Upper lobe of right lung (tissue), 1 donor: Measurements from ENCODE around the gene MBNL2. TPM values are rescaled to one million over a fixed set of nuclear protein-coding genes. Genes with fewer than 3 reads are reported as not detected.

ENCODE experiments used
- ATAC-seq: fragments of 200-7000 bp; cut with Tn5 transposase; one replicate; pipeline ENCODE4 v1.9.1; 2020; ENCODE audit warnings: mild to moderate bottlenecking, moderate library complexity
- DNase-seq: peaks from one replicate; pipeline ENCODE4 v3.0.0-alpha.2; 2020
- H3K27ac ChIP-seq: fragments of 200-600 bp; one replicate; pipeline ENCODE4 v1.8.0; 2022
- H3K27me3 ChIP-seq: fragments of 200-600 bp; one replicate; pipeline ENCODE4 v1.8.0; 2022; ENCODE audit warnings: mild to moderate bottlenecking
- H3K36me3 ChIP-seq: fragments of 200-600 bp; one replicate; pipeline ENCODE4 v1.8.0; 2022
- H3K4me1 ChIP-seq: fragments of 200-600 bp; one replicate; pipeline ENCODE4 v1.8.0; 2022
- H3K4me3 ChIP-seq: fragments of 200-600 bp; one replicate; pipeline ENCODE4 v1.8.0; 2022; ENCODE audit warnings: mild to moderate bottlenecking
- H3K9me3 ChIP-seq: fragments of 200-600 bp; one replicate; pipeline ENCODE4 v1.8.0; 2022
- intact Hi-C: fragments of 100-400 bp; cut with DNase I; formaldehyde crosslinking; loops from one replicate; pipeline ENCODE4 v1.11.0; 2022
- total RNA-seq: library from RNA; stranded (reverse); fragmentation: NEBNext Ultra II Directional; extraction: Animal tissue kit (Norgen Biotek cat#: 25700); gene quantifications from one replicate; pipeline ENCODE4 v1.2.1, GENCODE V29; 2021
- TF ChIP-seq, protein P1 (sequence below): fragments of 200-600 bp; IDR thresholded peaks from one replicate; pipeline ENCODE4 v1.8.0; 2022; ENCODE audit warnings: antibody characterized with exemption
- donor health status: DM: no; HTN: yes; CAD: no; lungs with severe emphysema.

MBNL2 gene
- total RNA-seq, 1 donor from 2014 or later = 60.6 TPM

DNA sequence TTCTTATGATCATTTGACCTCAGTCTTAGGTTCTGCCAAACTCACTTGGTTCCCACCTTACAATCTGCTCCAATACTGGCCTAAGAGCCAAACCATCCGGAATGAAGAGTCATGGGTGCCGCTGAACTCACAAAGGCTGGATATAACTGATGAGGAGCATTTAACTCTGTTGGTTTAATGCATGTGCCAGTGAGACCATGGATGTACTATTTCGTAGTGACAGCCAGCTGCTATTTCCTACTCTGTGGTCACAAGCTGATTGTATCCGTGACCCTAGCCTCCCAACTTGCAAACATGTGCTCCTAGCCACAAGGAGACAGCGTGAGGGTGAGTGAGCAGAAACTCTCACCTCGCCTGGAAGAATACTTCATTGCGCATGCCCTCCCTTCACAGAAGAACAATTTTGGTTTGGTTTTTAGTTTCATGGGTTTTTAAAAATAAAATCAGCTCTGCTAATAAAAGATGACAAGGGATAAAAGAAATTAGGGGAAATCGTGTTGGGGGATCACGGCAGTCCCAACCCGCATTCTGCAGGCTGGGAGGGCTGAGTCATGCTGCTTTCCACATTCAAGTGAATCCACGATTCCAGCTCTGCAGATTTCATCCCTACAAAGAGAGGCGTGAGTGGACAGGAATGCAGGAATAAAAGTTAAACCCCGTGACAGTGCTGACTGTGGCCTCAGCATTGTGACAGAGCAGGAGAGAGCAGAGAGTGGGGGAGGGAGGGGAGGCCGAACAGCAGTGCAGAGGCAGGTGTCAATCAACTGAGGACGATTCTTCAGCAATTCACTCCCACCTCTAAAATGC is 145.1 kb downstream of the MBNL2 start:
- Histone ChIP-seq H3K9me3 (no peaks in the 10 kb centered on the region), H3K4me1 (peaks cover 25% of the 10 kb centered on the region), H3K4me3 (no peak overlapping the region), H3K27me3 (no peaks in the 10 kb centered on the region), H3K27ac (peak overlapping the region; percentile 34), H3K36me3 (peaks cover 29% of the 10 kb centered on the region)
- TF ChIP-seq, protein P1, sequence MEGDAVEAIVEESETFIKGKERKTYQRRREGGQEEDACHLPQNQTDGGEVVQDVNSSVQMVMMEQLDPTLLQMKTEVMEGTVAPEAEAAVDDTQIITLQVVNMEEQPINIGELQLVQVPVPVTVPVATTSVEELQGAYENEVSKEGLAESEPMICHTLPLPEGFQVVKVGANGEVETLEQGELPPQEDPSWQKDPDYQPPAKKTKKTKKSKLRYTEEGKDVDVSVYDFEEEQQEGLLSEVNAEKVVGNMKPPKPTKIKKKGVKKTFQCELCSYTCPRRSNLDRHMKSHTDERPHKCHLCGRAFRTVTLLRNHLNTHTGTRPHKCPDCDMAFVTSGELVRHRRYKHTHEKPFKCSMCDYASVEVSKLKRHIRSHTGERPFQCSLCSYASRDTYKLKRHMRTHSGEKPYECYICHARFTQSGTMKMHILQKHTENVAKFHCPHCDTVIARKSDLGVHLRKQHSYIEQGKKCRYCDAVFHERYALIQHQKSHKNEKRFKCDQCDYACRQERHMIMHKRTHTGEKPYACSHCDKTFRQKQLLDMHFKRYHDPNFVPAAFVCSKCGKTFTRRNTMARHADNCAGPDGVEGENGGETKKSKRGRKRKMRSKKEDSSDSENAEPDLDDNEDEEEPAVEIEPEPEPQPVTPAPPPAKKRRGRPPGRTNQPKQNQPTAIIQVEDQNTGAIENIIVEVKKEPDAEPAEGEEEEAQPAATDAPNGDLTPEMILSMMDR = no peak
- DNase-seq (no peak), ATAC-seq (peak; percentile 85)
- intact Hi-C loops = no loop called here

DNA sequence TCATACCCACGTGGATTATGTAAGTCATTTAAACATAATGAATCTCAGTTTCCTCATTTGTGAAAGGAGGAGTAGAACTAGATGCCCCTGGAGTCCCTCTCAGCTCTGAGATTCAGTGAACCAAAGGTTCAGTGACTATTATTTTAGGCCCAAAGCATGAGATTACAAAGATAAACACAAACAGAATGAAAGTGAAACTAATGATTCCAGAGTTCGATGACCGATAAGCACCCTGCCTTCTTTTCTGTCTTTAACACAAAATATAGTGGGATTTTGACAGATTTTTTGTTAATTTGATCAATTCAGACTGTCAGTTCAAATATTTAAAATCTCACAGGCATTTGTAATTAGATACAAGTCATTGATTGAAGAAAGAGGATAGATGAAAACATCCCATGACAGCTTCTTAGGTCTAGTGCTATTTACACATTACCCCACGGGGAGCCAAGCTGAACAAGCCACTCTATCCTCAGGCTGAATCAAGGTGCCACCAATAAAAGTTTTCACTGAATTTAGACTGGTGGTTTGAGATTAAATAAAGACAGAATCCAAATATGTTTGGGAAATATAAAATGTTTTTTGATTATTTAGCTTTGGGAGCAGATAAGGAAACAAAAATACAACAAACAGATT is 147.2 kb downstream of the MBNL2 start:
- TF ChIP-seq, protein P1 = no peak
- ATAC-seq = no peak
- no peak for DNase-seq
- peaks cover 25% of the 10 kb centered on the region for H3K4me1 ChIP-seq
- intact Hi-C loops = no loop called here
- H3K27ac ChIP-seq = peak overlapping the region; percentile 24
- no peaks in the 10 kb centered on the region for H3K27me3 ChIP-seq
- H3K36me3 ChIP-seq = peaks cover 21% of the 10 kb centered on the region
- no peaks in the 10 kb centered on the region for H3K9me3 ChIP-seq
- peak overlapping the region; percentile 41 for H3K4me3 ChIP-seq

DNA sequence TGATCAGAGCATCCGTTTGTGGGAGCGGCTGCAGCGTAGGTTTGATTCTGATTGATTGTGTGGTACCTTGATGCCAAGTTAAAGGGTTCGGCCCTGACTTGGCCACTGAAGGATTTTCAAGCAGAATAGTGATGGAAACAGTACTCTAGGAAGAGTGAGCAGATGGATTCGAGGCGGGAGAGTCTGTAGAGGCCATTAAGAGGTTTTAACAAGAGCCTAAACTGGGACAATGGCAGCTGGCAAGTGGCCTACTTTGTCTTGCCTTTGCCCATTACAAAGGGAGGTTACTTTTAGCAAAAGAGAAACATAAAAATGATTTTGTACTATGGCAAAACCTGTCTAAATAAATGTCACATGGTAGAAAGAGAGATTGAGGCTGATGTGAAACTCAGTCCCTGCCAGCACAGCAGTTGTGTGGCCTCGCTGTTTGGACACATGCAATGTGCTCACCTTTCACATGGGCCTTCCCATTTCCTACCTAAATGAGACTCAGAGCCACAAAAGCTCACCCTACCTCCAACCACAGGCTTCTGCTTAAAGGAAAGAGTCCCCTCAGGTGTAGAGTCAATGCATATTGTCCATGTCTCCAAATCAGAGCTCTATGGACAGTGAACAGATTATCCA is 149.5 kb downstream of the MBNL2 start:
- Histone ChIP-seq H3K9me3 (no peaks in the 10 kb centered on the region), H3K27ac (no peak overlapping the region), H3K36me3 (peaks cover 29% of the 10 kb centered on the region), H3K4me3 (no peak overlapping the region), H3K27me3 (no peaks in the 10 kb centered on the region), H3K4me1 (peaks cover 20% of the 10 kb centered on the region)
- TF ChIP-seq, protein P1 = no peak
- DNase-seq = no peak
- ATAC-seq = no peak
- intact Hi-C loops = no loop called here

DNA sequence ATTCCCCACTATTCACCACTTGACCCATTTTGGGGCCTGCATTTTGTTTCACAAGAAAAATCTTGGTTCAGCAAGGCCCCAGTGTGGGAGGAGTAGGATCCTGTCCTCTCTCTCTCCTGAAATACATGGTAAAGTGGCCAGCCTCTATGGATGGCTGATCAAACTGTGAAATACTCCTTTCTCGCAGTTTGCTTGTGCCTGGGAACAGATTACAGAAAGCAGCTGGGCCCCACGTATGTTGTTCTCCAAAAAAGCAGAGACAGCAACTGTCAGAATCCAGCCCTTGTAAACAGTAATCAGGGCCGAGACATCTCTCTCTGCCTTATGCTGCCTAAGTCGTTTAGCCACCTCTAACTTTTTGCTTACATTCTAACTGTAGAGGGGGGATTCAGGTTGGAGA is 150.8 kb downstream of the MBNL2 start:
- no peak for DNase-seq
- no peak overlapping the region for H3K27ac ChIP-seq
- H3K4me3 ChIP-seq = no peak overlapping the region
- ATAC-seq = no peak
- no peaks in the 10 kb centered on the region for H3K9me3 ChIP-seq
- peaks cover 29% of the 10 kb centered on the region for H3K36me3 ChIP-seq
- intact Hi-C loops = no loop called here
- TF ChIP-seq, protein P1 = no peak
- no peaks in the 10 kb centered on the region for H3K27me3 ChIP-seq
- H3K4me1 ChIP-seq = peaks cover 9% of the 10 kb centered on the region

DNA sequence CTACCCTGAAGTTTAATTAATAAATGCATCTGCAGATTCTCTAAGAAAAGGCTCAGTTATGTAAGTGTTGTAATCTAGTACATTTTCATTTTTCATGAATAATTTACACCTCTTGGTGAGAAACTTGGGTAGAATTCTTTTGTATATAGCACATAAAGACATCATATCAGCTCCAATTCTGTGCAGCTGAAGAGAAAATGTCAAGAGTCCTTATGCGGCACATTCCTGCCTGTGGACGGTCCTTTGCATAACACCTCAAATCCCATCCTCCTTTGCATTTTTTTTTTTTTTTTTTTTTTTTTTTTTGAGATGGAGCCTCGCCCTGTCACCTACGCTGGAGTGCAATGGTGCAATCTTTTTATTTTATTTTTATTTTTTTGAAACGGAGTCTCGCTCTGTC is 151.7 kb downstream of the MBNL2 start:
- intact Hi-C loops = no loop called here
- Histone ChIP-seq H3K36me3 (peaks cover 29% of the 10 kb centered on the region), H3K9me3 (no peaks in the 10 kb centered on the region), H3K27me3 (no peaks in the 10 kb centered on the region), H3K4me1 (peaks cover 2% of the 10 kb centered on the region), H3K4me3 (no peak overlapping the region), H3K27ac (no peak overlapping the region)
- ATAC-seq (peak; percentile 59), DNase-seq (no peak)
- TF ChIP-seq, protein P1 = no peak
